Measurements from ENCODE around the gene STPG2. TPM values are rescaled to one million over a fixed set of nuclear protein-coding genes. Genes with fewer than 3 reads are reported as not detected.
"Not testable (repeated sequence)": the region's sequence is repeated elsewhere in the genome, so short reads cannot be mapped to it uniquely, and the experiment has no call there.

STPG2 gene
- total RNA-seq, 1 donor from 2014 or later: 2.5 TPM

DNA sequence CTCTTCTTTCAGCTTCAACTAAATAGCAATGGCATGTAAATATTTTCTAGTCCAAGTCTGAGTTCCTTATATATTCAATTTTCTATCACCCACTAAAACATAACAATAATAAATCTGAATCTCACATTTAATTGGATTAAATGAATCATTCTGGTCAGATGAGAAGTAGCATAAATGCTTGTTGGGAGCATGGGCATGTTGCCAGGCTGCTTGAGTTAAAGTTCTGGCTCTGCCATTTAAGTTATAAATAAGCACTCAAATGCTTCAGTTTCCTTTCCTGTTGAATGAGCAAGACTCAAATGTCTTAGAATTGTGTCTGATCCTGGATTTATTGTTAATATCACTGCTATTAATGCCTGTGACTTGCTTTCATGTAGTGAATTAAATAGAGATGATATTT is 496.3 kb downstream of the STPG2 start:
- Mint-ChIP-seq H3K4me3 (ENCODE audit: unreplicated experiment) (no peak overlapping the region), H3K9me3 (ENCODE audit: unreplicated experiment) (no peaks in the 10 kb centered on the region), H3K4me1 (ENCODE audit: unreplicated experiment) (no peaks in the 10 kb centered on the region), H3K36me3 (ENCODE audit: low read depth, unreplicated experiment) (no peaks in the 10 kb centered on the region), H3K27me3 (ENCODE audit: unreplicated experiment) (no peaks in the 10 kb centered on the region), H3K27ac (ENCODE audit: unreplicated experiment) (no peak overlapping the region)
- TF ChIP-seq, protein P1, sequence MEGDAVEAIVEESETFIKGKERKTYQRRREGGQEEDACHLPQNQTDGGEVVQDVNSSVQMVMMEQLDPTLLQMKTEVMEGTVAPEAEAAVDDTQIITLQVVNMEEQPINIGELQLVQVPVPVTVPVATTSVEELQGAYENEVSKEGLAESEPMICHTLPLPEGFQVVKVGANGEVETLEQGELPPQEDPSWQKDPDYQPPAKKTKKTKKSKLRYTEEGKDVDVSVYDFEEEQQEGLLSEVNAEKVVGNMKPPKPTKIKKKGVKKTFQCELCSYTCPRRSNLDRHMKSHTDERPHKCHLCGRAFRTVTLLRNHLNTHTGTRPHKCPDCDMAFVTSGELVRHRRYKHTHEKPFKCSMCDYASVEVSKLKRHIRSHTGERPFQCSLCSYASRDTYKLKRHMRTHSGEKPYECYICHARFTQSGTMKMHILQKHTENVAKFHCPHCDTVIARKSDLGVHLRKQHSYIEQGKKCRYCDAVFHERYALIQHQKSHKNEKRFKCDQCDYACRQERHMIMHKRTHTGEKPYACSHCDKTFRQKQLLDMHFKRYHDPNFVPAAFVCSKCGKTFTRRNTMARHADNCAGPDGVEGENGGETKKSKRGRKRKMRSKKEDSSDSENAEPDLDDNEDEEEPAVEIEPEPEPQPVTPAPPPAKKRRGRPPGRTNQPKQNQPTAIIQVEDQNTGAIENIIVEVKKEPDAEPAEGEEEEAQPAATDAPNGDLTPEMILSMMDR (IDR thresholded peaks at IDR 0.05; ENCODE audit: unreplicated experiment): no peak
- DNase-seq (ENCODE audit: low spot score): no peak

- TF ChIP-seq, protein P1 (IDR thresholded peaks at IDR 0.05; ENCODE audit: unreplicated experiment): no peak
- Mint-ChIP-seq H3K27ac (ENCODE audit: unreplicated experiment) (no peak overlapping the region), H3K27me3 (ENCODE audit: unreplicated experiment) (no peaks in the 10 kb centered on the region), H3K36me3 (ENCODE audit: low read depth, unreplicated experiment) (no peaks in the 10 kb centered on the region), H3K4me3 (ENCODE audit: unreplicated experiment) (no peak overlapping the region), H3K4me1 (ENCODE audit: unreplicated experiment) (no peaks in the 10 kb centered on the region), H3K9me3 (ENCODE audit: unreplicated experiment) (no peaks in the 10 kb centered on the region)
- no peak for DNase-seq (ENCODE audit: low spot score)
Measured at GRCh38 chr4:97645071-97645821, 498.0 kb downstream of the STPG2 start.

DNA sequence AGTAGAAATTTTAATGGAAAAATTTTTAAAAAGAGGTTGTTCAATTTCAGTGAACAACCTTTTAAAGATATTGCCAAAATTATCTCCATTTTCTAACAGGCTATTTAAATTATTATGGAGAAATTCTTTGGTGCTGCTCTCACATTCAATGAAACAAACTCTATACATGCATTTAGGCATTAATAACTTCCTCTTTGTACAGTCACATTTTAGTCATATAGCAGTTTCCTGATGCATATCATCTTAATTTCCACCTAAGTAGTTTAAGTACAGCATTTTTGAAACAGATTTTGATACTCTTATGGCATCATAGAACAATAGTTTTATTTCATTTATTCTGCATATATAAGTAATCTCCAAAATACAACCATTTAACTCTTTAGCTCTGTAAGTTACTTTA is 500.1 kb downstream of the STPG2 start:
- DNase-seq (ENCODE audit: low spot score): no peak
- TF ChIP-seq, protein P1 (IDR thresholded peaks at IDR 0.05; ENCODE audit: unreplicated experiment): no peak
- Mint-ChIP-seq H3K9me3 (ENCODE audit: unreplicated experiment) (no peaks in the 10 kb centered on the region), H3K27ac (ENCODE audit: unreplicated experiment) (no peak overlapping the region), H3K27me3 (ENCODE audit: unreplicated experiment) (no peaks in the 10 kb centered on the region), H3K36me3 (ENCODE audit: low read depth, unreplicated experiment) (no peaks in the 10 kb centered on the region), H3K4me1 (ENCODE audit: unreplicated experiment) (no peaks in the 10 kb centered on the region), H3K4me3 (ENCODE audit: unreplicated experiment) (no peak overlapping the region)

- TF ChIP-seq, protein P1 (IDR thresholded peaks at IDR 0.05; ENCODE audit: unreplicated experiment): no peak
- H3K27me3 Mint-ChIP-seq (ENCODE audit: unreplicated experiment): peaks cover 2% of the 10 kb centered on the region
- H3K4me3 Mint-ChIP-seq (ENCODE audit: unreplicated experiment): no peak overlapping the region
- DNase-seq (ENCODE audit: low spot score): no peak
- no peaks in the 10 kb centered on the region for H3K4me1 Mint-ChIP-seq (ENCODE audit: unreplicated experiment)
- no peaks in the 10 kb centered on the region for H3K36me3 Mint-ChIP-seq (ENCODE audit: low read depth, unreplicated experiment)
- no peak overlapping the region for H3K27ac Mint-ChIP-seq (ENCODE audit: unreplicated experiment)
- H3K9me3 Mint-ChIP-seq (ENCODE audit: unreplicated experiment): no peaks in the 10 kb centered on the region
Measured at GRCh38 chr4:97639961-97640360, 503.3 kb downstream of the STPG2 start.

- not testable (repeated sequence) for H3K36me3 Mint-ChIP-seq (ENCODE audit: low read depth, unreplicated experiment); H3K27me3 Mint-ChIP-seq (ENCODE audit: unreplicated experiment); H3K27ac Mint-ChIP-seq (ENCODE audit: unreplicated experiment); H3K4me1 Mint-ChIP-seq (ENCODE audit: unreplicated experiment); H3K9me3 Mint-ChIP-seq (ENCODE audit: unreplicated experiment); DNase-seq (ENCODE audit: low spot score); H3K4me3 Mint-ChIP-seq (ENCODE audit: unreplicated experiment)
Measured at GRCh38 chr4:97633831-97634230, 509.4 kb downstream of the STPG2 start.
